H1 (cell line): ENCODE measurements around the gene PLCB1. TPM values are rescaled to one million over a fixed set of nuclear protein-coding genes. Genes with fewer than 3 reads are reported as not detected.

Experiments
- CTCF ChIA-PET: fragments of 300-600 bp; sonication (Branson Sonifier 250); formaldehyde crosslinking; loops from one replicate; lab custom pipeline; 2021; ENCODE audit not compliant: partially characterized antibody; lab: Charles Lee
- POLR2A ChIA-PET: fragments of 300-600 bp; sonication (Branson Sonifier 250); formaldehyde crosslinking; loops from one replicate; lab custom pipeline; 2021; ENCODE audit warnings: inconsistent platforms; ENCODE audit not compliant: partially characterized antibody; lab: Charles Lee
- DNase-seq, 2 experiments: peaks; one replicate each; pipeline versions ENCODE4 v3.0.0 to v3.0.0-alpha.2; 2010 to 2022; ENCODE audit warnings: low spot score in 2 of 2, low read depth in 1 of 2, mixed read lengths in 1 of 2
- FAIRE-seq: peaks from 2 replicates; lab custom pipeline; 2011; peaks lifted over from hg19 to GRCh38; lab: Jason Lieb, UNC
- H2AFZ ChIP-seq: 2 replicates; pipeline ENCODE4 v1.8.1; 2012; ENCODE audit warnings: low read length, inconsistent platforms
- H2AK5ac ChIP-seq: 2 replicates; pipeline ENCODE4 v1.6.1; 2013; ENCODE audit warnings: low read depth, low read length
- H2BK120ac ChIP-seq: replicated peaks from 2 replicates; pipeline ENCODE3; 2013; ENCODE audit warnings: low read depth, low read length, inconsistent platforms
- H2BK12ac ChIP-seq: 2 replicates; pipeline ENCODE4 v1.6.1; 2013; ENCODE audit warnings: low read depth, low read length
- H2BK15ac ChIP-seq: 2 replicates; pipeline ENCODE4 v1.6.1; 2013; ENCODE audit warnings: low read length
- H2BK20ac ChIP-seq: 2 replicates; pipeline ENCODE4 v1.6.1; 2013; ENCODE audit warnings: low read length
- H2BK5ac ChIP-seq: 2 replicates; pipeline ENCODE4 v1.6.1; 2013; ENCODE audit warnings: low read depth, low read length
- H3K14ac ChIP-seq: 2 replicates; pipeline ENCODE4 v1.6.1; 2013; ENCODE audit warnings: inconsistent platforms; ENCODE audit not compliant: insufficient read length
- H3K18ac ChIP-seq: 2 replicates; pipeline ENCODE4 v1.6.1; 2013; ENCODE audit warnings: low read length; ENCODE audit errors: extremely low read depth
- H3K23ac ChIP-seq: 2 replicates; pipeline ENCODE4 v1.6.1; 2013; ENCODE audit warnings: inconsistent platforms; ENCODE audit not compliant: insufficient read length
- H3K23me2 ChIP-seq: 2 replicates; pipeline ENCODE4 v1.6.1; 2013; ENCODE audit warnings: low read depth, low read length
- H3K27ac ChIP-seq: 2 replicates; pipeline ENCODE4 v1.6.1; 2011; ENCODE audit warnings: low read depth, low read length, inconsistent platforms
- H3K27me3 ChIP-seq, 4 experiments: replicated peaks in 1 of 4; 1 replicate in 1 of 4; 2 replicates in 3 of 4; pipeline versions ENCODE4 v1.6.1 to v1.8.1; 2011 to 2013; ENCODE audit warnings: low read length in 3 of 4, mild to moderate bottlenecking in 3 of 4, inconsistent platforms in 2 of 4, mixed read lengths in 2 of 4, moderate library complexity in 1 of 4; ENCODE audit not compliant: control insufficient read depth in 3 of 4, insufficient read depth in 3 of 4; ENCODE audit errors: extremely low read depth in 1 of 4
- H3K36me3 ChIP-seq, 4 experiments: 2 replicates each; pipeline versions ENCODE4 v1.6.1 to v1.8.1; 2011 to 2013; ENCODE audit warnings: mild to moderate bottlenecking in 4 of 4, low read length in 3 of 4, moderate library complexity in 2 of 4, control low read depth in 1 of 4, inconsistent platforms in 1 of 4; ENCODE audit not compliant: insufficient read depth in 4 of 4, control insufficient read depth in 2 of 4
- H3K4ac ChIP-seq: replicated peaks from 2 replicates; pipeline ENCODE3; 2013; ENCODE audit warnings: low read length, low read depth, mixed read lengths, inconsistent platforms; ENCODE audit not compliant: insufficient read length
- H3K4me1 ChIP-seq, 4 experiments: replicated peaks in 1 of 4; 1 replicate in 1 of 4; 2 replicates in 3 of 4; pipeline versions ENCODE4 v1.6.1 to v1.8.1; 2011 to 2013; ENCODE audit warnings: low read length in 3 of 4, inconsistent platforms in 2 of 4, mixed read lengths in 1 of 4; ENCODE audit not compliant: insufficient read depth in 4 of 4, control insufficient read depth in 3 of 4
- H3K4me2 ChIP-seq, 2 experiments: 2 replicates each; pipeline versions ENCODE4 v1.6.1 to v1.8.1; 2011 to 2013; ENCODE audit warnings: low read depth in 2 of 2, low read length in 2 of 2, control low read depth in 1 of 2, inconsistent platforms in 1 of 2, mild to moderate bottlenecking in 1 of 2; ENCODE audit not compliant: insufficient read depth in 1 of 2
- H3K4me3 ChIP-seq, 4 experiments: fragments of 200-600, 300-600 bp in 1 of 4; sonication (generic), shearing (Covaris generic), sonication (Bioruptor Twin) in 1 of 4; 2 replicates each; pipeline versions ENCODE4 v1.5.1 to v1.8.1; 2011 to 2016; ENCODE audit warnings: low read length in 4 of 4, low read depth in 3 of 4, control low read depth in 2 of 4, inconsistent platforms in 2 of 4, mild to moderate bottlenecking in 2 of 4, mixed read lengths in 1 of 4, moderate library complexity in 1 of 4; ENCODE audit not compliant: insufficient read depth in 2 of 4; ENCODE audit errors: extremely low read depth in 1 of 4
- H3K56ac ChIP-seq: replicated peaks from 2 replicates; pipeline ENCODE3; 2013; ENCODE audit warnings: low read depth, mild to moderate bottlenecking, mixed read lengths, low read length, inconsistent platforms; ENCODE audit not compliant: insufficient read length
- H3K79me1 ChIP-seq: 2 replicates; pipeline ENCODE4 v1.6.1; 2013; ENCODE audit warnings: low read depth, low read length, control low read depth
- H3K79me2 ChIP-seq, 2 experiments: 2 replicates each; pipeline versions ENCODE4 v1.6.1 to v1.8.1; 2012 to 2013; ENCODE audit warnings: low read length in 2 of 2, mild to moderate bottlenecking in 2 of 2, inconsistent platforms in 1 of 2; ENCODE audit not compliant: insufficient read depth in 2 of 2, control insufficient read depth in 1 of 2
- H3K9ac ChIP-seq, 4 experiments: replicated peaks in 1 of 4; 1 replicate in 1 of 4; 2 replicates in 3 of 4; pipeline versions ENCODE4 v1.6.1 to v1.8.1; 2011 to 2013; ENCODE audit warnings: low read depth in 3 of 4, low read length in 3 of 4, control low read depth in 2 of 4, mild to moderate bottlenecking in 2 of 4, moderate library complexity in 2 of 4, inconsistent platforms in 1 of 4; ENCODE audit errors: extremely low read depth in 1 of 4
- H3K9me3 ChIP-seq, 2 experiments: 2 replicates each; pipeline versions ENCODE4 v1.6.1 to v1.8.1; 2012 to 2013; ENCODE audit warnings: mild to moderate bottlenecking in 2 of 2, moderate library complexity in 2 of 2, control low read depth in 1 of 2, inconsistent platforms in 1 of 2, low read depth in 1 of 2, low read length in 1 of 2, mixed read lengths in 1 of 2; ENCODE audit not compliant: insufficient read depth in 2 of 2
- H4K20me1 ChIP-seq, 2 experiments: replicated peaks in 1 of 2; 2 replicates each; pipeline versions ENCODE3 to v1.8.1; 2011 to 2013; ENCODE audit warnings: inconsistent platforms in 2 of 2, low read length in 2 of 2, mild to moderate bottlenecking in 1 of 2; ENCODE audit not compliant: insufficient read depth in 2 of 2, control insufficient read depth in 1 of 2
- H4K5ac ChIP-seq: 2 replicates; pipeline ENCODE4 v1.6.1; 2013; ENCODE audit warnings: low read length, low read depth, mixed read lengths, inconsistent platforms; ENCODE audit not compliant: insufficient read length
- H4K8ac ChIP-seq: 2 replicates; pipeline ENCODE4 v1.8.0; 2013; ENCODE audit warnings: mild to moderate bottlenecking, moderate library complexity, low read length, inconsistent platforms; ENCODE audit not compliant: insufficient read depth; ENCODE audit errors: extremely low read depth
- H4K91ac ChIP-seq: replicated peaks from 2 replicates; pipeline ENCODE3; 2013; ENCODE audit warnings: low read length, mixed read lengths, inconsistent platforms; ENCODE audit not compliant: insufficient read length
- ATF2 ChIP-seq: IDR thresholded peaks from 2 replicates; pipeline ENCODE4 v1.6.1; 2012; ENCODE audit warnings: low read length, inconsistent platforms
- BCL11A ChIP-seq, 2 experiments: IDR thresholded peaks; one replicate each; pipeline ENCODE4 v1.6.1; 2011; ENCODE audit warnings: low read depth in 2 of 2, low read length in 2 of 2, mild to moderate bottlenecking in 2 of 2
- CEBPB ChIP-seq: IDR thresholded peaks from 2 replicates; pipeline ENCODE4 v1.6.1; 2012; ENCODE audit warnings: low read depth, low read length
- CHD2 ChIP-seq: IDR thresholded peaks from 2 replicates; pipeline ENCODE4 v1.6.1; 2012; ENCODE audit warnings: low read length, improper control_type of control experiment
- CREB1 ChIP-seq: IDR thresholded peaks from 2 replicates; pipeline ENCODE4 v1.6.1; 2012; ENCODE audit warnings: inconsistent platforms
- CTBP2 ChIP-seq: IDR thresholded peaks from 2 replicates; pipeline ENCODE4 v1.7.0; 2011; ENCODE audit warnings: borderline replicate concordance, mild to moderate bottlenecking, moderate library complexity, mixed read lengths, low read length; ENCODE audit not compliant: insufficient read depth, insufficient read length
- E2F6 ChIP-seq: IDR thresholded peaks from 2 replicates; pipeline ENCODE4 v1.6.1; 2012; ENCODE audit warnings: inconsistent platforms
- GABPA ChIP-seq: IDR thresholded peaks from 2 replicates; pipeline ENCODE4 v1.6.1; 2011; ENCODE audit warnings: mild to moderate bottlenecking, low read length, moderate library complexity, borderline replicate concordance; ENCODE audit not compliant: insufficient read depth
- HDAC2 ChIP-seq, 2 experiments: fragments of 300-600 bp in 1 of 2; sonication (generic) in 1 of 2; IDR thresholded peaks; 2 replicates each; pipeline ENCODE4 v1.6.1; 2011 to 2012; ENCODE audit warnings: low read depth in 2 of 2, low read length in 2 of 2, mild to moderate bottlenecking in 2 of 2, moderate library complexity in 2 of 2, borderline replicate concordance in 1 of 2, inconsistent platforms in 1 of 2
- SIX5 ChIP-seq: IDR thresholded peaks from 2 replicates; pipeline ENCODE4 v1.6.1; 2011; ENCODE audit warnings: mild to moderate bottlenecking, low read depth, low read length
- SRF ChIP-seq: IDR thresholded peaks from 2 replicates; pipeline ENCODE4 v1.6.1; 2011; ENCODE audit warnings: mild to moderate bottlenecking, low read depth, low read length, moderate library complexity
- WGBS, 2 experiments: shearing (Covaris generic) in 1 of 2; methylation state at CpG; one replicate each; pipeline versions ENCODE4 v1.1.6 to v1.1.7; 2013 to 2015; ENCODE audit warnings: low lambda C conversion rate in 2 of 2, mixed read lengths in 2 of 2, inconsistent platforms in 1 of 2, low coverage in 1 of 2, missing lambda C conversion rate in 1 of 2; ENCODE audit not compliant: insufficient replicate concordance in 2 of 2, insufficient coverage in 1 of 2, insufficient read length in 1 of 2; ENCODE audit errors: extremely low coverage in 1 of 2, missing lambda C conversion rate in 1 of 2; 5-methylcytosine and 5-hydroxymethylcytosine counted together
- polyA plus RNA-seq, 7 experiments: library from polyadenylated mRNA; depleted of rRNA in 3 of 7; stranded (reverse) in 5 of 7; unstranded in 2 of 7; fragments of >200 nt in 5 of 7; fragments of 200-250 nt in 2 of 7; gene quantifications; 1 replicate in 5 of 7; 2 replicates in 1 of 7; 4 replicates in 1 of 7; pipeline versions ENCODE4 v1.2.1 to v1.2.3, GENCODE V29; 2011 to 2013; ENCODE audit warnings: missing spikeins in 2 of 7, mixed read lengths in 2 of 7
- total RNA-seq: library from RNA; stranded (reverse); fragmentation: NEBNext Ultra II Directional; extraction: Animal tissue kit (Norgen Biotek cat#: 25700); gene quantifications from 2 replicates; pipeline ENCODE4 v1.2.1, GENCODE V29; 2021

Gene PLCB1
- total and polyA plus RNA-seq, 2 of the 8 experiments (the other 6 are each of a cell fraction or from before 2014, with no cell fraction given), result 2.6 to 9.1 TPM

GRCh38 chr20:8291873-8292272 is 159.8 kb downstream of the PLCB1 start:
- Histone ChIP-seq H2BK120ac (no peak overlapping the region), H4K91ac (no peak overlapping the region), H3K9ac (no peak overlapping the region), H4K20me1 (no peaks in the 10 kb centered on the region), H3K4me1 (no peaks in the 10 kb centered on the region), H2BK15ac (no peak overlapping the region), H4K5ac (no peak overlapping the region), H3K27me3 (no peaks in the 10 kb centered on the region), H2AK5ac (no peak overlapping the region), H3K36me3 (no peaks in the 10 kb centered on the region; a peak in 1 of 8 replicates), H3K79me1 (no peaks in the 10 kb centered on the region), H3K4ac (no peak overlapping the region), H3K56ac (no peak overlapping the region), H2BK12ac (no peak overlapping the region), H3K4me2 (no peak overlapping the region), H3K27ac (no peak overlapping the region), H2AFZ (no peak overlapping the region), H3K4me3 (no peak overlapping the region), H3K9me3 (no peaks in the 10 kb centered on the region), H3K23me2 (no peaks in the 10 kb centered on the region), H2BK5ac (no peak overlapping the region), H2BK20ac (no peak overlapping the region), H4K8ac (no peak overlapping the region), H3K18ac (no peak overlapping the region), H3K79me2 (no peaks in the 10 kb centered on the region), H3K14ac (no peak overlapping the region), H3K23ac (no peak overlapping the region)
- 89% methylated on average over 1 of the region's 1 CpG; no CpG with 5 or more reads in 1 of the 2 experiments for WGBS, 2 experiments
- DNase-seq, result no peak
- ChIA-PET CTCF (interaction anchor here (1.2 to 1.4 kb wide), 2 partner anchors 11 to 14 kb away, joined by 3 to 4 read pairs; no protein-coding TSS in a partner anchor), POLR2A (no interaction called here)
- FAIRE-seq, result no peak
- TF ChIP-seq GABPA, result no peak
- TF ChIP-seq CREB1, result no peak
- TF ChIP-seq BCL11A (IDR thresholded peaks at IDR 0.05; ENCODE audit: low read depth in 2 of 2, low read length in 2 of 2), result no peak
- TF ChIP-seq ATF2, result no peak
- no peak for TF ChIP-seq SRF
- TF ChIP-seq SIX5, result no peak
- no peak for TF ChIP-seq HDAC2 (IDR thresholded peaks at IDR 0.05; ENCODE audit: borderline replicate concordance in 1 of 2, low read depth in 2 of 2, low read length in 2 of 2)
- no peak for TF ChIP-seq CEBPB
- TF ChIP-seq CHD2, result no peak
- no peak for TF ChIP-seq E2F6
- no peak for TF ChIP-seq CTBP2
